Psoas muscle (tissue), 8 donors: ENCODE measurements around the gene ARID3C. TPM values are rescaled to one million over a fixed set of nuclear protein-coding genes. Genes with fewer than 3 reads are reported as not detected.

Experiments
- ATAC-seq, 4 donors: fragments of 200-7000 bp; cut with Tn5 transposase; one replicate each; pipeline ENCODE4 v1.9.1; 2020; ENCODE audit warnings: moderate library complexity in 3 of 4, mild to moderate bottlenecking in 2 of 4
- DNase-seq, 2 donors: peaks; one replicate each; pipeline ENCODE4 v3.0.0-alpha.2; 2020
- H3K27ac ChIP-seq: fragments of 200-600 bp; one replicate; pipeline ENCODE4 v1.8.0; 2022
- H3K27me3 ChIP-seq, 3 donors: fragments of 200-600 bp in 1 of 3; one replicate each; pipeline versions ENCODE4 v1.6.1 to v1.8.0; 2013 to 2022; ENCODE audit warnings: low read length in 2 of 3, mild to moderate bottlenecking in 2 of 3, moderate library complexity in 1 of 3; ENCODE audit not compliant: insufficient read depth in 3 of 3
- H3K36me3 ChIP-seq, 2 donors: fragments of 200-600 bp in 1 of 2; one replicate each; pipeline versions ENCODE4 v1.6.1 to v1.8.0; 2013 to 2022; ENCODE audit warnings: low read depth in 1 of 2, mild to moderate bottlenecking in 1 of 2, moderate library complexity in 1 of 2; ENCODE audit not compliant: insufficient read depth in 1 of 2
- H3K4me1 ChIP-seq: fragments of 200-600 bp; one replicate; pipeline ENCODE4 v1.8.0; 2022
- H3K4me3 ChIP-seq: fragments of 200-600 bp; one replicate; pipeline ENCODE4 v1.8.0; 2022; ENCODE audit warnings: mild to moderate bottlenecking
- H3K9me3 ChIP-seq: fragments of 200-600 bp; one replicate; pipeline ENCODE4 v1.8.0; 2022
- WGBS, 3 donors: extraction: QIAGEN DNeasy Blood & Tissue Kit; methylation state at CpG; one replicate each; pipeline versions ENCODE4 v1.1.6 to v1.1.7; 2013; 5-methylcytosine and 5-hydroxymethylcytosine counted together
- intact Hi-C, 2 donors: fragments of 100-400 bp; cut with DNase I; formaldehyde crosslinking; loops; one replicate each; pipeline versions ENCODE4 v1.11.0 to v1.14.2; 2022
- polyA plus RNA-seq, 3 donors: library from polyadenylated mRNA; stranded (reverse); fragments of 200-250 nt; gene quantifications; one replicate each; pipeline ENCODE4 v1.2.3, GENCODE V29; 2013
- total RNA-seq, 4 donors: library from RNA; stranded (reverse); fragmentation: NEBNext Ultra II Directional in 2 of 4; extraction: Animal tissue kit (Norgen Biotek cat#: 25700) in 2 of 4; gene quantifications; one replicate each; pipeline versions ENCODE4 v1.2.1 to v1.2.4, GENCODE V29; 2021 to 2023
- TF ChIP-seq, protein P1 (sequence below): fragments of 200-600 bp; IDR thresholded peaks from one replicate; pipeline ENCODE4 v1.8.0; 2022; ENCODE audit warnings: antibody characterized with exemption
- donor health status: healthy with polysubstance abuse.
- donor health status: DM: no; HTN: no; CAD: no; lungs with moderate emphysema.
- donor health status: Bipolar disorder and iron deficiency.
- donor health status: healthy.
- donor health status: DM: yes; HTN: yes; CAD: no.
- donor health status: DM: no; HTN: no; CAD: no.
- donor health status: DM: no; HTN: no; CAD: no.
- donor health status: DM: yes; HTN: yes; CAD: no.

The ARID3C gene
- total and polyA plus RNA-seq, 7 donors: 0.16 TPM; not detected in 6

DNA sequence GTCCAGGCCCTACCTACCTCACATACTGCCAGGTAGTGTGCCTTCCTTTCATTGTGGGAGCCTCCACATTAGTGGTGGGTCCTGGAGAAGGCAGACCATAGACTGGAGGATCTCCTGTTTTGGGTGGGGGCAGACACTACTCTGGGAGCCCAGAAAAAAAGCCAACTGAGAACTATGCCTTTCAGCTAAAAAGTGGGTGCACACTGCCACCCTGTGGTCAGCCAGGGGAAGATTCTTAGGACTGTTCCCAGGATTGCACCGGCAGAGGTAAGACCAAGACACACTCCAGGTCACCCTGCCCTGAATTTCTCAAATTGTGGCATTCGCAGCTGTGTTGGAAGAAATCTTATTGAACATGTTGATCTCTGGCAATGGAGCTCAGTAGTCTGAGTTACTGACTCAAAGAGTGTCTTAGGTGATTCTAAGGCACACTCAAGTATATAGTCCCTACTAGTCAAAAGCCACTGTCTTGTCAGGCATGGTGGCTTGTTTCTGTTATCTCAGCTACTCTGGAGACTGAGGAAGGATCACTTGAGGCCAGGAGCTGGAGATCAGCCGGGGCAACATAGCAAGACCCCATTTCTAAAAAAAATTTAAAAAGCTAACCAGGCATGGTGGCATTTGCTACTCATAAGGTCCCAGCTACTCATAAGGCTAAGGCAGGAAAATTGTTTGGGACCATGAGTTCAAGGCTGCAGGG, 5.1 kb upstream of the ARID3C start:
- DNase-seq: peak; percentile 60 to 82
- H3K27me3 ChIP-seq: peaks cover 0 to 13% (median 0%) of the 10 kb centered on the region in 3 donors
- H3K4me3 ChIP-seq: no peak overlapping the region
- peak; percentile 31 to 52 (median 44) for ATAC-seq
- 23 to 26% (median 25%) methylated on average over 3 of the region's 3 CpGs for WGBS, 3 donors
- intact Hi-C loops: no loop called here
- H3K4me1 ChIP-seq: peaks cover 26% of the 10 kb centered on the region
- H3K36me3 ChIP-seq: peaks cover 0 to 12% of the 10 kb centered on the region in 2 donors
- H3K9me3 ChIP-seq: no peaks in the 10 kb centered on the region
- no peak overlapping the region for H3K27ac ChIP-seq
- TF ChIP-seq, protein P1, sequence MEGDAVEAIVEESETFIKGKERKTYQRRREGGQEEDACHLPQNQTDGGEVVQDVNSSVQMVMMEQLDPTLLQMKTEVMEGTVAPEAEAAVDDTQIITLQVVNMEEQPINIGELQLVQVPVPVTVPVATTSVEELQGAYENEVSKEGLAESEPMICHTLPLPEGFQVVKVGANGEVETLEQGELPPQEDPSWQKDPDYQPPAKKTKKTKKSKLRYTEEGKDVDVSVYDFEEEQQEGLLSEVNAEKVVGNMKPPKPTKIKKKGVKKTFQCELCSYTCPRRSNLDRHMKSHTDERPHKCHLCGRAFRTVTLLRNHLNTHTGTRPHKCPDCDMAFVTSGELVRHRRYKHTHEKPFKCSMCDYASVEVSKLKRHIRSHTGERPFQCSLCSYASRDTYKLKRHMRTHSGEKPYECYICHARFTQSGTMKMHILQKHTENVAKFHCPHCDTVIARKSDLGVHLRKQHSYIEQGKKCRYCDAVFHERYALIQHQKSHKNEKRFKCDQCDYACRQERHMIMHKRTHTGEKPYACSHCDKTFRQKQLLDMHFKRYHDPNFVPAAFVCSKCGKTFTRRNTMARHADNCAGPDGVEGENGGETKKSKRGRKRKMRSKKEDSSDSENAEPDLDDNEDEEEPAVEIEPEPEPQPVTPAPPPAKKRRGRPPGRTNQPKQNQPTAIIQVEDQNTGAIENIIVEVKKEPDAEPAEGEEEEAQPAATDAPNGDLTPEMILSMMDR: peak; percentile 79

DNA sequence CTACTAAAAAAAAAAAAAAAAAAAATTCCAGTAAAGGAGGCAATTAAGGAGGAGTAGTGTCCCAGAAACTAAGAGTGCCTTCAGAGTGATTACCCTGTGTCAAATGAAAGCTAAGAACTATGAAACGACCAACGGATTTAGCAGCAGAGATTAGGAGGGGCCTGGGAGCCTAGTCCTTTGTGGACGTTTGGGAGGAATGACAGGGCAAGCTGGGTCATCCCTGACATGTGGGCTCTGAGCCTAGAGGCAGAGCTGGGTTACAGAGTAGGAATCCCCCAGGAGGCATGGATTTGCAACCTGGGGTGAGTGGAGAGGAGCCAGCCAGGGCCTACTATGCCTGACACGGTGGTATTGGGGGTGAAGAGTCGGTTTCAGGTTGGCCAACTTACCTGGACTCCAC, 4.3 kb upstream of the ARID3C start:
- 35 to 52% (median 39%) methylated on average over 5 of the region's 5 CpGs for WGBS, 3 donors

DNA sequence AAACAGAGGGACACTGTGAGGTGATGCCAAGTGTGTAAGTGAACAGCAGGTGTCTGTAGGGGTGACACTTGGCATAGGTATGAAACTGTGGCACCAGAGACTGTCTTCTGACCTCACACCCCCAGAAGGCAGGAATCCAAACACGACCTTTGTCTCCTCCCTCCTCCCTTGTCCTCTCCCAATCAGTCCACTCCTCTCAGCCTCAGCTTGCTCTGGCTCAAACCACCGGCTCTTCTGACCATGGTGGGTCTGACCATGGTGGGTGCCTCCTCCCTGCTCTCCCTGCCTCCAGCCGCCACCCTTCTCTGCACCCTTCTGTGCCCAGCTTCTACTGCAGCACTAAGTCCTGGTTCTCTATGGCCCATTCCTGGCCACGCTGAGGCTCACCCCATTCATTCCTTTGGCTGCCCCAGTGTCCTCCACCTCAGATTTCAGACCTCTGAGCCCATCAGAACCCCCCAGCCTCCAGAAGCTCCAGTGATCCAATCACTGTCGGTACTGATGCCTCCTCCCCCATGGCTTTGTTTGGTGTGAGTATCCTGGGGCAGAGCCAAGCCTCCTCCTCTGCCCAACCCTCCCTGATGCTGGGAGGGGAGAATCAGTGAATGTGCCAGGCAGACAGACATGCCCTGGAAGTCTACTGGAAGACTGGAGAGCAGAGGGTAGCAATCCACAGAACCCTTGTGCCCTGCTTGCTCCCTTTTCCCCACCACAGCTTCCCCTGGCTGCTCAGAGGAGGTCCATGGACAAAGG, 1.7 kb upstream of the ARID3C start:
- Histone ChIP-seq H3K27me3 (peaks cover 0 to 48% (median 21%) of the 10 kb centered on the region in 3 donors), H3K27ac (no peak overlapping the region), H3K9me3 (no peaks in the 10 kb centered on the region), H3K4me3 (no peak overlapping the region), H3K36me3 (peaks cover 0 to 9% of the 10 kb centered on the region in 2 donors), H3K4me1 (peaks cover 8% of the 10 kb centered on the region)
- DNase-seq (no peak), ATAC-seq (no peak)
- 28 to 40% (median 36%) methylated on average over 5 of the region's 5 CpGs for WGBS, 3 donors
- TF ChIP-seq, protein P1: no peak
- intact Hi-C loops: no loop called here

More for the DNA sequence above, 4.3 kb upstream of the ARID3C start:
- DNase-seq (peak in 1 of 2 donors; percentile 4), ATAC-seq (no peak)
- TF ChIP-seq, protein P1: no peak
- H3K9me3 ChIP-seq: no peaks in the 10 kb centered on the region
- H3K4me3 ChIP-seq: no peak overlapping the region
- peaks cover 0 to 12% of the 10 kb centered on the region in 2 donors for H3K36me3 ChIP-seq
- no peak overlapping the region for H3K27ac ChIP-seq
- H3K27me3 ChIP-seq: peaks cover 0 to 22% (median 6%) of the 10 kb centered on the region in 3 donors
- intact Hi-C loops: no loop called here
- H3K4me1 ChIP-seq: peaks cover 23% of the 10 kb centered on the region

DNA sequence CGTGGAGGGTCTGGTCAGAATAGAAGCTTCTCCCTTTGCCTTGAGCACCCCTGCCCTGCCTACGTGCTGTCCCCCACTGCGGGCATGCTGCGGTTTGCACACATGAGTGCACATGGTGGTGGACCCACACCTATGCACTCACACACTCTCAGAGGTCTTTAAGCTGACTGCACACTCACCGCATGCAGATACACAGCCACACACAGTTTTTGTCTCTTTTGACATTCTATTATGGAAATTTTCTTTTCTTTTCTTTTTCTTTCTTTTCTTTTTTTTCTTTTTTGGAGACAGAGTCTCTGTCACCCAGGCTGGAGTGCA, 584 bp upstream of the ARID3C start:
- ATAC-seq (no peak), DNase-seq (no peak)
- TF ChIP-seq, protein P1: no peak
- 26 to 35% (median 27%) methylated on average over 5 of the region's 5 CpGs for WGBS, 3 donors
- Histone ChIP-seq H3K4me3 (peak overlapping the region; percentile 64), H3K4me1 (peaks cover 8% of the 10 kb centered on the region), H3K36me3 (no peaks in the 10 kb centered on the region), H3K27ac (no peak overlapping the region), H3K9me3 (no peaks in the 10 kb centered on the region), H3K27me3 (peaks cover 0 to 57% (median 27%) of the 10 kb centered on the region in 3 donors)
- intact Hi-C loops: no loop called here
